NCI-H2227 (cell line): ENCODE measurements around the gene IRF2.
A peak's percentile ranks its signal among the peaks of the same experiment; 100 is the strongest.

ENCODE experiments used
- DNase-seq: peaks from one replicate; lab custom pipeline; 2025; ENCODE audit not compliant: unreplicated experiment; lab: John Stamatoyannopoulos, UW

Gene IRF2

DNA sequence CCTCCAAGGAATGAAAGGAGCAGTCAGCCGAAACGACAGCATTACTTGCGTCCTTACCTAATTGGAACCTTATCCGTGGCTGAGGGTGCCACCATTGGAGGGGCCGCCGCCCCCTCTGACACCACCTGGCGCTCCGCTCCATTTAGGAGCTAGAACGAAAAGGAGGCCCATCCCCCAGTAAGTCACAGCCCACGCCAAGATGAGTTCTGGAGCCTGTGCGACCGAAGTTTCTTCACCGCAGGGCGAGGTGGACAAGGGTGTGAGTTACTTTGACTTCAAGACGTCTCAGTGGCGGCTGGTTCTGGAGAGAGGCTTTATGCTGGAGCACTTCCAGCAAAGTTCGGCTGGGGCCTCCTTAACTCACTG is 729 bp upstream of the IRF2 start:
- peak; percentile 43 for DNase-seq

DNA sequence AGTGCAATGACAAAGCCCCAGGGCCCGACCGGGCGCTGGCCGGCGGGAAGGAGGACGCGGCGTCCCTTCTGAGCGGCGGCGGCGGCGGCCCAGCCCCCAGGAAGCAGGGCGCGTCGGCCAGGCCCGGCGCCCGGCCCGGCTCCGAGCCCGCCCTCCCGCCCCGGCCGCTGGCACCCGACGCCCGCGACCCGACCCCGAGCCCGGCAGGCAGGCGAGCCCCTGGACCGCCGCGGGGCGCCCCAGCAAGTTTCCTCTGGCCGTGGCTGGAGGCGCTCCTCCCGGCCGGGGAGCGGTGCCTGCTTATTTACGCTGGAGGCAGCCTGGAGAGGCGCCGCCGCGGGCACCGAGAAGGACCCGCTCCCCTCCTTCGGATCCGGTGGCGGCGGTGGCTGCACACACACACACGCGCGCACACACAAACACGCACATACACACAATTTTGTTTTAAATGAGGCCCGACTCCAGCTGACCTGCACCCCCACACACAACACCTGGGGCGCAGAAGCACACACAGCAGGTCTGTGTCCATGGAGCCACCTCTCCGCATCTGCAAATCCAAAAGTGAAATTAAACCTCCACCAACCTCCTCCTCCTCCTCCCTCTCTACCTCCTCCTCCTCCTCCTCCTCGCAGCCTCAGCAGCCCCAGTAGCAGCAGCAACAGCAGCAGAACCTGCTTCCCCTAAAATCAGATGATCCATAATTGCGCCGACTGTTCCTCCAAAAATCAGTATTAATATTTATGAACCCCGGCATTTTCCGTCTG is 669 bp downstream of the IRF2 start:
- DNase-seq = no peak

DNA sequence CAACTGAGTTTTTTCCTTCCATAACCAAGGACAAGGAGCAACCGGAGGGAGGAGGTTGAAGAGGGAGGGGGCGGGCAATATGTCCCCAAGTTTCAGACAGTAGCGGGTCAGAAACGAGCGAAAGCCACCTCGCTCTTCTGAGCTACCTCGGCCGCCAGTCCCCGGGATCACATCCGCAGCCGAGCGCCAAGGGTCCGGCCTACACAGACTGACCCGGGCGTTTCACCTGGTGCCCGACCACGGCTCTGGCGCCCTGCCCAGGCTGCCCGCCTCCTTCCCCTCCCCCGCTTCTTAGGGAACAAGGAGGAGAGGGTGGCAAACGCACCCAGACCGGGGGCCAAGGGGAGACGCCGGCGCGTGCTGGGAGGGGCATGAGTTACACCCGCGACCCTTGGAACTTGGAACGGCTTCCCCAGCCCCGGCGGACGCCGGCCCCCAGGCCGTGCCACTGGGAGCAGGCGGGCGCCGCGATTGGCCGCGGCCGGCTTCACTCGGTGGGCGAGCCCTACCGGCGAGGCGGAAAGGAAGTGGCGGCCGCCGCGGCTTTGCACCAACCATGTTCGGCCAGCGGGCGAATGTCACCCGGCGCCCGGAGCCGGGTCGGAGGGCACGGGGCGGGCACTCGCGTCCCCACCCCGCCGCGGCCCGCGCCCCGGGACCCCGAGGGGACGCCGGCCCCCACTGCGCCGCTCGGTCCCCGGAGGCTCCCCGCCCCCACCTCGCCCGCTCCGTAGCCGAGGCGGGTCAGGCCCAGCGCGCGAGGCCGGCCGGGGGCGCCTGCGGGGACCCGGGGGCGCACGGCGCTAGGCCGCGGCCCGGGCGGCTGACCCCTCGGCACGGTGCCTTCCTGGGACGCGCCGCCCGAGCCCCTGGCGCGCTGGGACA is 1.5 kb downstream of the IRF2 start:
- peak; percentile 48 for DNase-seq

DNA sequence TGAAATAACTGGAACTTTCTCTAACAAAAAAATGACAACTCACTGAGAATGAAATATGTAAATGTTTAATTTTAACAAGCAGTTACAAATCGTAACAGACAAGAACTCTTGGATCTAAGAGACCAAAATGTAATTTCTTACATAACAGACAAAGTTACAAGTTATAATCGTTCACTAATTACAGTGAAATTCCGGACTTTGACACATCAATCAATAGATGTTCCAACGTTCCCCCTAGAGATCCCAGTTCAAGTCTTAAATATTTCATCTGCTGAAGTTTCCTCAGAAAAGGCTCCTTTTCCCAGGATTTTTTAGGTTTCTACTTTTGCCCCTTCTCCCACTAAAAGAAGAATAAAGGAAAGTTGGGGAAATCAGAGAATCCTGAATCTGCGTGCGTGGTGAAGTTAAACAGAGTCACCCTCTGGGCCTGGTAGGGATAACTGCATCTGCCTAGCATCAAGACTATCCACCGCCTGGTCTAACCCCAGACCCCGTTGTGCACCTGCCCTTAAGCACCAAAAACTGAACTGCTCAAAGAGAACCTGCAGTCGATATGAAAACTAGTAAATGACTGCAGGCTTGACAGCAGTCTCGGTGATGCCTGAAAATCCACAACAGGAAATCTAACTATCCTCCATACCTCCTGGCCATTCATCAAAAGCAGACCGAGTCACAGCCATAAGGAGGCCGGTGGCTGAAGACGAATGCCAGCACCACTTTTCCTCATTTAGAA is 2.3 kb downstream of the IRF2 start:
- DNase-seq = no peak

DNA sequence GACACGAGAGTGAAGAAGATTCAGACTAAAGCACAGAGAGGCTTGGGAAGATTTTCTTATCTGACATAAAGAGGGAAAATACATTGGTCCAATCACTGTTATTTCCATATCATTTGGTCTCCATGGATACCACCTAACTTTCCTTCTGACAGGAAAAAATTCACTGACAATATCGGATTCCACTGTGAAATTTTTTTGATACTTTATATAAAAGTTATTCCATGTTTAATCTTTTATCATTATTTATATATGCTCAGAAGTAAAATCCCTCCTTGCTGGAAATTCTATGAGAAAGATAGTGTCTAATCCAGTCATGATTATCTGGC is 3.6 kb downstream of the IRF2 start:
- DNase-seq = no peak

DNA sequence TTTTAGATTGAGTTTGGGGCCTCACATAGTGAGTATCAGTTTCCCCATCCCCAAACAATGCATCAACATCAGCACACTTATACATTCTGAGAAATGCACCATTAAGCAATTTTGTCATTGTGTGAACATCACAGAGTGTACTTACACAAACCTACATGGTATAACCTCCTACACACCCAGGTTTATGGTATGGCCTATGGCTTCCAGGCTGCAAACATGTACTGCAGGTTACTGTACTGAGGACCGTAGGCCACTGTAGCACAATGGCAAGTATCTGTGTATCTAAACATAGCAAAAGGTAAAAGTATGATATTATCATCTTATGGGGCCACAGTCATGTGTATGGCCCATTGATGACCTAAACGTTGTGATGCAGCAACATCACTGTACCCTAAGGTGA is 7.7 kb downstream of the IRF2 start:
- no peak for DNase-seq

DNA sequence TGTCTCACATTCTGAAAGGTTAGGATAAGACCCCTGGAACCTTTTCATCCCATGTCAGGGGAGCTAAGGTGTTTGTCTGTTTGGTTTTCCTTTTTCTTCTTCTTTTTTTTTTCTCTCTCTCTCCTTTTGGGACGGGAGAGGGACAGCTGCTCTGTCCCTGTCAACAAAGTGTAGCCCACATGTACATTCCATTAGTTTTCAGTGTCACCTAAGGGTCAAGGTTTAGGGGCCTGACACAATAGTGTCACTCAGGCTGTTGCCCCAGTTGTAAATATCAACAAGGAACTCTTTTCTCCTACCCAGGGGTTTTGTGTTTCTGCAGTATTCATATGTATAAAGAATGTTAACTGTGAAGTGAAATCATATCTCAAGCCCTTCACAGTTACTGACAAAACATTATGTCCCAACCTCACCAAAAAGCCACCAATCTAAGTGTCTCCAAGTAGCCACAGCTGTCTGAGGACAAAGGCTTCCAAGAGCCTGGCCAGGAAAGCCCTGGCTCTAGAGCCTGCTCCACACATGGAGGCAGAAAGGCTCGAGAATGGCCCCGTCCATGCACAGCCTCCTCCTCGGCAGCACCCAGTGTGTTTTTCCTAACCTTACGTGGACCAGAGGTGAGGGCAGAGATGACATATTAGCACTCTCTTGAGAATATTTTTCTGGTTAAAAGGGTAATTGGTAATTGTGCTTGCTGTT is 9.4 kb downstream of the IRF2 start:
- DNase-seq = no peak

DNA sequence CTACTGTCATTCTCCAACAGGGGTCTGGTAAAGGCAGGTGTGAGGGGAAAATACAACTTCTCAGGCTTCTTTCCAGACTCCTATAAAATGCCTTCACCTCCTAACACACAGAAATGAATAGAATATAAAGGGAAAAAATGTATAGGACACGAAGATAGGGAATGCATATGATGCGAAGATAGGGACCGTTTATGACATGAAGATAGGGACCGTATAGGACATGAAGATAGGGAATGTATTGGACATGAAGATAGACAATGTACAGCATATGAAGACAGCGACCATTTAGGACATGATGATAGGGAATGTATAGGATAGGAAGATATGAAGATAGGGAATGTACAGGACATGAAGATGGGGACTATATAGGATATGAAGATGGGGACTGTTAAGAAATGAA is 10.5 kb downstream of the IRF2 start:
- no peak for DNase-seq

DNA sequence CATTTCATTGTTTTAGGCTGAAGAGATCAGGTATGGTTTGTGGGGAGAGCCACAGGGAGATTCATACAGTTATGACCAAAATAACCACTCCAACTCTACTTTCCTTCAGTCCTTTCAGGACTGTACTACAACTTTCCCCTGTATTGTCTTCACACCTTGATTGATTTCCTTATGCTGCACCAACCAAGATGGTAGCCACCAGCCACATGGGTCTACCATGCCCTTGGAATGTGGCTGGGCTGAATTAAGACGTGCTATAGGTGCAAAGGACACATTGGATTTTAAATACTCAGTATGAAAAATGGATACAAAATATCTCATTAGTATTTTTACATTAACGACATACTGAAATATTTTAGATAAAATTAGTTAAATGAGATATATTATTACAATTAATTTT is 11.2 kb downstream of the IRF2 start:
- no peak for DNase-seq

DNA sequence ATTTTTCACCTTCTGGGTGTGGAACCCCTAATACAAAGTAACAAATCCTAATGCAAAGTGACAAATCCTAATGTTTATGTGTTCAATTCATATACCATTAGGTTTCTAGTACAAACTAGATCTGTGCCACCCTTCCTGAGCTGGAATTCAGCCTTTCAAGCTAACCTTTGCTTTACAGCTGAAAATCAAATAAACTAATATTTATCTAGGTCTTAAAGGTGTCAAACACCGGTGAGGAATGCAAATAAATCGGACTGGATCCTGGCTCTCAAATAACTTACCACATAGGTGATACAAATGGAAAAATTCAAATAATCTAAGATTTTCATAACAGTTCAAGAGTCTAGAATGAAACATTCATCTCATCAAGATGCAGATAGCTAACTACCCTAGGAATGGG is 11.6 kb downstream of the IRF2 start:
- DNase-seq = no peak

DNA sequence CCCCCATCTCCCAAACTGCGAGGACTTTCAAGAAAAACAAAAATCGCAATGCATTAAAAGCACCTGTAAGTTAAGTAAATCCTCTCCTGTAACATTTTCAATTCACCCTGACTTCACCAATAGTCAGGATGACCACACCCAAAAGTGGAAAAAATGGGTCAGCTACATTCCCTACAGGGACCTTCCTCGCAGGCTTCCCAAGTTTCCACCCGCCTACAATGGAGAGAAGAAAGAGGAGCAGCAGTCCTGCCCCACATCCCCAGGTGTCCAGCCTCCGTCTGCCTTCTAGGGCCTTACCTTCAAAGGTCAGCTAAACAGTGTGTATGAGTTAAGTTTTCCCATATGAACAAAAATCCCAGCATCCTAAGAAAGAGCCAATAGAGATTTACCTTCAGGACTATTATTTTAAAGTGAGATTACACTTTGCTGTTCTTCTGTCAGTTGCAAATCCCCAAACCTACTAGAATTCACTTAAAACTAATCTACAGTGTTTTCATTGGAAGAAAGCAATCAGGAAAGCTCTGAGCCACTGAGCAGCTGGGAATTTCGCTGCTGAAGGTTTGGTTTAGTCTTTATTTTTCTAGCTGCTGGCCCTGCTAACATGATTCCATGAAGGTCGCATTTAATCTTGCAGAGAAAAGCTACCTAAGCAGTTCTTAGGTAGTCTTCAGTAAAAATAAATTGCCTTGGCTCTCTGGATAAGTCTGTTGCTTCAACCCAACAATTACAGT is 12.5 kb downstream of the IRF2 start:
- DNase-seq = peak; percentile 7

DNA sequence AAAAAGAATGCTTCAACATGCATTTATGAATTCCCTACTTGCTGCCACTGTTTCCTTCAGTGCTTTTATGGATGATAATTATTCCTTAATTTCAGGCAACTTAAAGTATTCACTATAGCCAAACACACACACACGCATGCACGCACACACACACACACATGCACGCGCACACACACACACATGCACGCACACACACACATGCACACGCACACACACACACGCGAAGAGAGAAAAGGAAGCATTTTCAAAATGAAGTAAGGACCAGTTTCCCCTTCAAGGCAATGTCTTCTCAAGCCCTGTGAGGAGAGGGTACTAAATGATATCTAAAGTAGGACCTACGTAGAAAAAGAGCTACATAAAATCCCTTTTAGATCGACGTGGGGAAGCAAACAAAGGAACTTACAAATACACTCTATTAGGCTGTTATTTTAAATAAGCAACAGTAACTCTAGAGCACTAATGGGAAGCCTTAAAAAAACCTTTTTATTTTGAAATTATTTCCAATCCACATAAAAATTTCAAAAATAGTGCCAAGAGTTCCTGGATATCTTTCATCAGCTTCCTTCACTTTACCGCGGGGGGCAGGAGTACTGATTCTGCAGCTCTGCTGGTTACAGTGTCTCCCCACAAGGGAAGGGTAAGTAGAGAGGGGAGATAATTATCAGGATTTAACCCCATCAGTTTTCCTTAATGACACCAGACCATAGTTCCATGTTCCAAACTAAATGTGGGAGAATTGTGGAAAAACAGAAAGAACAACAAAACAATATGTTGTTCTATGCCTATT is 13.7 kb downstream of the IRF2 start:
- peak; percentile 12 for DNase-seq

DNA sequence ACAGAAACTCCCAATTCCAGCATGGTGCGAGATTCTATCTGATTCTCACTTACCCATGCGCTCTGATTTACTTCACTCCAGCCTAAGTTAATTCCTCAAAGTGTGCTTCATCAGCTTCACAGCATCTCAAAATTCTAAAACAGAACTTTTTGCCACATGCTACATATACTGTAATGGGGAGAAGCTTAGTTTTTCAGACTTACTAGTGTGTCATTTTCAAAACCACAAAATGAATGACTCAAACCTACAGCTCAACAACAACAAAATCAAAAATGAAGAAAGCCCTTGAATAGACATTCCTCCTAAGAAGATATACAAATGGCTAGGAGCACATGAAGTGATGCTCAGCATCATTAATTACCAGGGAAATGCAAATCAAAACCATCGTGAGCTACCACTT is 14.9 kb downstream of the IRF2 start:
- no peak for DNase-seq

DNA sequence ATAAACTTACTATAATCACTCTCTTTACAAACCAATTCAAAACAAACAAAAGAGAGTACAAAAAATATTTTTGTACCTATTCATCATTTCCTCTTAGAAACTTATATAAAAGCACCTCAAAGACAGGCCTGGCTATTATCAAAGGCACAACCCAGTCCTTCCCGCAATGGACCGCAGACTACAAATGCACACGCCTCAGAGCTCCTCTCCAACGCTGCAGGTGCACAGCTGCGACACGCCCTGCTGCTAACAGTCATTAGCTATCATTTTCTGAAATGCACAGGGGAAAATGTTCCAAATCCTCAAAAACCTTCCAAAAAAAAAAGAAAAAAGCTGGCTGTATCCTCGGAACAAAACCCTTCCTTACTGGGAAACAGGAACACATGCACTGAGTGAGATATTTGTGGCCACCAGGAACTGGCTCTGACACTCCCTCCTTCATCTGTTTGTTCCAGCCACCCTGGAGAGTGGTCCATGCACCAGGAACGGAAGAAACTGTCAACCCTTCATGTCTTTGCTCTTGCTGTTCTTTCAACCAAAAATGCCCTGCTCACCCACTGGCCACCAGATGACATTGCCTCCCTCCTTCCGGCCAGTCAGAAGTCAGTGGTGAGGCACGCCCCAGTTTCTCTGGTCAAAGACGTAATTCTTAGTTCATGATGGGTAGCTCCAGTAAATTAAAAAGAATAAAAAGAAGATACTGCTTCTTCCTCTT is 16.7 kb downstream of the IRF2 start:
- peak; percentile 22 for DNase-seq

DNA sequence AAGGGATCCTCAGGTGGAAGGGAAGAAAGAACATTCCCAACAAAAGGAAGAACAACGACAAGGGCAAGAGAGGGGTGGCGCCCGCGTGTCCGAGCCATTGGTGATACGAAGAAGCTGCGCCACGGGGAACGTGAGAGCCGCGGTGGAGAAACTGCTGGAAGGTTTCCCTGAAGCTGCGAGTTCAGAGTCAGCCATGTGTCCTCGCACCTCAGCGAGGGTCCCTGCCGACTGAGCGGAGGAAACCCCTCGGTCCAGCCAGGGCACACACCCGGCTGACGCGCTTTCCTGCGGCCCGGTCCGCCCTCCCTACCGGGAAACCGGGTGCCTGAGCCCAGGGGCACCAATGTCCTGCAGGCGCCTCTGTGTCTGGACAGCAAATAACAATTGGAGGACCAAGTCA is 18.0 kb downstream of the IRF2 start:
- DNase-seq = no peak

DNA sequence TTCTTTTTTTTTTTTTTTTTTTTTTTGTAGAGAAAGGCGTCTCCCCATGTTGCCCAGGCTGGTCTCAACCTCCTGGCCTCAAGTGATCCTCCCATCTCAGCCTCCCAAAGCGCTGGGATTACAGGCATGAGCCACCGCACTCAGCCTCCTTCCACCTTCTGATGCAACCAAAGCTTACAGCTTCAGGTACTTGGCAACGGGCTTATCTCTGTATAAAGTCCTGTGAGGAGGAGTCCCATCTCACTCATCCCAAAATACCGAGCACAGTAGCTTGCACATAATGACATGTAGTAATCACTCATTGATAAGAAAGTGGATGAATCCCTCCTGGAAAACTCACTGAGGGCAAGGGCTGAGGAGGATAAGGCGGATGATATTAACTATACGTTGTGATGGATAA is 19.1 kb downstream of the IRF2 start:
- DNase-seq = no peak

DNA sequence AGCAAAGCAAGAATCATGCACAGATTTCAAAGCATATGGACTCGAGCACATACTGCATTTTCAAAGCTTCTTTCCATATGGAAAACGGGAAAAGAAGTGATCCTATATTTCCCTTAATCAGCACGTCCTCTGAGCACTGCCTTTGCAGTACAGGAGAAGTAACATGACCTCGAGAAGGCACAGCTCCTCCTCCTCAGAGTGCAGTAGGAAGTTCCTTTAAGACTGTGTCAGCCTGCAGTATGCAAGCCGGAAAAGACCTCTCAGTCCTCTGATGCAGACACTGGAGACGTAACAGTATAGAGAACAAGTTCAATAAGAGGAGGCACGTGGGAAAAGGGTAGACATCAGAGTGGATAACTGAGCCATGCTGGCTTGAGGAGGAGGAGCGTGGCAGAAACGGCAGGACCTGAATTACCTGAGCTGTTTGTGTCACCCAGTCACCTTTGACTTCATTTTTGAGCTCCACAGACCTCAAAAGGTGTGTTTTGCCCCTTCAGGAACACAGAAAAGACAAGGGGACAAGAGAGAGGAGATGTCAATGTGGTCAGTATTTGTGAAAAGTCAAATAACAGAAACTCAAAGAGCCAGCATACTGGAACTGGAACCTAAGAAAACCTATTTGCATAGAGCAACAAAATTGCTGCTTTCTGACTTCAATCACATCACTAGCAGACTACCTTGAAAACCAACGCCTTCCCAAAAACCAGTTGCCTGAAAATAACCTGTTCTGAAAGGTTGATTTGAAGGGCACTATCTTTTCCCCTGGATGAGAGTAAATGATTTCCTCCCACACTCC is 20.8 kb downstream of the IRF2 start:
- no peak for DNase-seq

DNA sequence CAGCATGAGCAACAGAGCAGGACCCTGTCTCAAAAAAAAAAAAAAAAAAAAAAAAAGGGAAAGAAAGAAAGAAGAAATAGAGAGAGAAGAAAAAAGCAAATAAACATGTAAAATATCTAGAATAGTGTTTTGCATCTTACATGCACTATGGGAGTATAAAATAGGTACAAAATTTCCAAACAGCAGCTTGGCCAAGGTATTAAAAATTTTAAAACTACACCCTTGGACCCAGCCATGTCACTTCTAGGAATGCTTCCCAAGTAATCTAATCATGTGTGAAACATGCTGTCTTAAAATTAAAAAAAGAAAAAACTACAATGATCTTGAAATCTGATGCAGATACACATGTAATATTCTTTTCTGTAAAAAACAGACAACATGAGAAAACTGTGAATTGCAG is 21.6 kb downstream of the IRF2 start:
- DNase-seq = no peak

DNA sequence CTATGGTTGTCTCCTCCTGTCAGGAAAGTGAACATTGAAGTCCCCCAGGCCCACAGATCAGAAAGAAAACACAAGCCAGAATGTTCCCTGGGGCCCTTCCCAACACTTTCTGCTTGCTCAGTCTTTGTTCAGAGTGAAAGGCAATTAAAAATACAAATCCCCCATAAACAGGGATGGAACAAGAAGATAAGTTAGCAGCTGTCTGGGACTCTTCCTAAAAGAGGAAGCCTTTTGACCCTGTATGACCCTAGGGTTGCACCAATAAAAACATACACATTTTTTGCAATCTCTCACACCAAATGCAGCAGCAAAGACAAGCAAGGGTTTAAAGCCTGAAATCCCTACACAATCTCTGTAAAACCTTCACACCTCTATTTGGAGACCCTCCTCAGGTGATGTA is 22.6 kb downstream of the IRF2 start:
- no peak for DNase-seq
